Activated CD8-positive, alpha-beta T cell treated with anti-CD3 and anti-CD28 coated beads for 36 hours (primary cell): Measurements from ENCODE around the gene FBXO24. TPM values are rescaled to one million over a fixed set of nuclear protein-coding genes. Genes with fewer than 3 reads are reported as not detected.

Experiments
- ATAC-seq: fragments of 200-7000 bp; cut with Tn5 transposase; one replicate; pipeline ENCODE4 v1.10.0; 2021; ENCODE audit warnings: mild to moderate bottlenecking, moderate library complexity
- CTCF ChIA-PET: fragments of 350-600 bp; sonication (Branson Sonifier 250); formaldehyde crosslinking; loops from one replicate; lab custom pipeline; 2021; ENCODE audit warnings: antibody characterized with exemption; lab: Charles Lee
- POLR2A ChIA-PET: fragments of 350-600 bp; sonication (Branson Sonifier 250); formaldehyde crosslinking; loops from one replicate; lab custom pipeline; 2021; ENCODE audit warnings: antibody characterized with exemption; lab: Charles Lee
- DNase-seq: peaks from one replicate; pipeline ENCODE4 v3.0.0-alpha.2; 2020
- H3K27ac Mint-ChIP-seq: one replicate; pipeline ENCODE4 v1.8.0; 2021; ENCODE audit warnings: mild to moderate bottlenecking, mixed read lengths
- H3K27me3 Mint-ChIP-seq: one replicate; pipeline ENCODE4 v1.8.0; 2021; ENCODE audit warnings: mixed read lengths
- H3K36me3 Mint-ChIP-seq: one replicate; pipeline ENCODE4 v1.8.0; 2021; ENCODE audit warnings: low read depth, mixed read lengths
- H3K4me1 Mint-ChIP-seq: one replicate; pipeline ENCODE4 v1.8.0; 2021; ENCODE audit warnings: low read depth, mixed read lengths
- H3K4me3 Mint-ChIP-seq: one replicate; pipeline ENCODE4 v1.8.0; 2021; ENCODE audit warnings: mild to moderate bottlenecking, moderate library complexity, mixed read lengths
- H3K9me3 Mint-ChIP-seq: one replicate; pipeline ENCODE4 v1.8.0; 2021; ENCODE audit warnings: mixed read lengths
- CTCF ChIP-seq: fragments of 200-600 bp; IDR thresholded peaks from one replicate; pipeline ENCODE4 v1.8.0; 2022; ENCODE audit warnings: antibody characterized with exemption, mild to moderate bottlenecking
- intact Hi-C: fragments of 100-400 bp; cut with micrococcal nuclease; formaldehyde crosslinking; loops from one replicate; pipeline ENCODE4 v1.10.0; 2022
- total RNA-seq, 2 experiments: library from RNA; stranded (reverse); gene quantifications; one replicate each; pipeline ENCODE4 v1.2.3, GENCODE V29; 2021

Gene FBXO24
- total RNA-seq, 2 experiments from 2014 or later: 1.4 to 1.5 TPM

GRCh38 chr7:100580466-100581283, 5.5 kb upstream of the FBXO24 start:
- Mint-ChIP-seq H3K4me3 (no peak overlapping the region), H3K36me3 (peaks cover 5% of the 10 kb centered on the region), H3K27me3 (no peaks in the 10 kb centered on the region), H3K4me1 (peaks cover 20% of the 10 kb centered on the region), H3K27ac (no peak overlapping the region), H3K9me3 (no peaks in the 10 kb centered on the region)
- ChIA-PET CTCF (interaction anchor here (0.8 to 1.0 kb wide), 2 partner anchors 17 to 125 kb away, joined by 3 to 4 read pairs; partner anchors contain the start of gene POP7), POLR2A (interaction anchor here (1.0 to 1.4 kb wide), 2 partner anchors 10 to 111 kb away, joined by 3 to 4 read pairs; no protein-coding TSS in a partner anchor)
- TF ChIP-seq CTCF: no peak
- intact Hi-C loops: no loop called here
- DNase-seq (no peak), ATAC-seq (no peak)

- Mint-ChIP-seq H3K9me3 (no peaks in the 10 kb centered on the region), H3K27me3 (no peaks in the 10 kb centered on the region), H3K27ac (peak overlapping the region; percentile 93), H3K36me3 (peaks cover 5% of the 10 kb centered on the region), H3K4me3 (peak overlapping the region; percentile 98), H3K4me1 (peaks cover 20% of the 10 kb centered on the region)
- ATAC-seq (no peak), DNase-seq (no peak)
- TF ChIP-seq CTCF: no peak
- CTCF ChIA-PET: interaction anchor here (0.9 to 1.2 kb wide), 6 partner anchors 18 to 113 kb away, joined by 3 to 5 read pairs (median 3); no protein-coding TSS in a partner anchor
- POLR2A ChIA-PET: interaction anchor here (0.7 to 2.3 kb wide), 4 partner anchors 9 to 478 kb away, joined by 3 to 8 read pairs (median 3); no protein-coding TSS in a partner anchor
- intact Hi-C loops: no loop called here
Observed at GRCh38 chr7:100582041-100582579, 4.0 kb upstream of the FBXO24 start.

- no peak for TF ChIP-seq CTCF
- no peak for DNase-seq
- Mint-ChIP-seq H3K36me3 (peaks cover 5% of the 10 kb centered on the region), H3K27me3 (no peaks in the 10 kb centered on the region), H3K9me3 (no peaks in the 10 kb centered on the region), H3K27ac (peak overlapping the region; percentile 93), H3K4me1 (peaks cover 20% of the 10 kb centered on the region), H3K4me3 (peak overlapping the region; percentile 98)
- CTCF ChIA-PET: interaction anchor here (1.1 to 6.4 kb wide), 5 partner anchors 19 to 100 kb away, joined by 3 to 39 read pairs (median 5); no protein-coding TSS in a partner anchor
- POLR2A ChIA-PET: interaction anchor here (1.0 to 4.9 kb wide), 6 partner anchors 10 to 363 kb away, joined by 4 to 22 read pairs (median 6); partner anchors contain the start of genes NYAP1 and PVRIG
- intact Hi-C loops: no loop called here
- no peak for ATAC-seq
Observed at GRCh38 chr7:100582650-100583049, 3.5 kb upstream of the FBXO24 start.

GRCh38 chr7:100583132-100584053, 2.7 kb upstream of the FBXO24 start:
- H3K27me3 Mint-ChIP-seq: no peaks in the 10 kb centered on the region
- POLR2A ChIA-PET: interaction anchor here (0.9 to 4.9 kb wide), 13 partner anchors 11 to 363 kb away, joined by 3 to 22 read pairs (median 6); partner anchors contain the start of genes AGFG2, MOSPD3, NYAP1 and POP7
- TF ChIP-seq CTCF: no peak
- CTCF ChIA-PET: interaction anchor here (0.5 to 6.4 kb wide), 14 partner anchors 12 to 122 kb away, joined by 3 to 39 read pairs (median 6); partner anchors contain the start of genes MOSPD3 and POP7
- DNase-seq: peak; percentile 92
- peaks cover 20% of the 10 kb centered on the region for H3K4me1 Mint-ChIP-seq
- peaks cover 5% of the 10 kb centered on the region for H3K36me3 Mint-ChIP-seq
- H3K27ac Mint-ChIP-seq: peak overlapping the region; percentile 93
- ATAC-seq: peak; percentile 23
- intact Hi-C loops: no loop called here
- H3K4me3 Mint-ChIP-seq: peak overlapping the region; percentile 98
- no peaks in the 10 kb centered on the region for H3K9me3 Mint-ChIP-seq
